Loucy (cell line): ENCODE results near the gene TEX101.

Experiments
- CTCF ChIP-seq: fragments of 200-600 bp; sonication (generic); conservative IDR thresholded peaks from 2 replicates; pipeline ENCODE4 v1.5.1; 2014; ENCODE audit warnings: mild to moderate bottlenecking, antibody characterized with exemption, low read length
- EZH2phosphoT487 ChIP-seq: fragments of 200-600 bp; IDR thresholded peaks from 2 replicates; pipeline ENCODE4 v1.6.1; 2018; ENCODE audit warnings: antibody characterized with exemption, mild to moderate bottlenecking, moderate library complexity, borderline replicate concordance

DNA sequence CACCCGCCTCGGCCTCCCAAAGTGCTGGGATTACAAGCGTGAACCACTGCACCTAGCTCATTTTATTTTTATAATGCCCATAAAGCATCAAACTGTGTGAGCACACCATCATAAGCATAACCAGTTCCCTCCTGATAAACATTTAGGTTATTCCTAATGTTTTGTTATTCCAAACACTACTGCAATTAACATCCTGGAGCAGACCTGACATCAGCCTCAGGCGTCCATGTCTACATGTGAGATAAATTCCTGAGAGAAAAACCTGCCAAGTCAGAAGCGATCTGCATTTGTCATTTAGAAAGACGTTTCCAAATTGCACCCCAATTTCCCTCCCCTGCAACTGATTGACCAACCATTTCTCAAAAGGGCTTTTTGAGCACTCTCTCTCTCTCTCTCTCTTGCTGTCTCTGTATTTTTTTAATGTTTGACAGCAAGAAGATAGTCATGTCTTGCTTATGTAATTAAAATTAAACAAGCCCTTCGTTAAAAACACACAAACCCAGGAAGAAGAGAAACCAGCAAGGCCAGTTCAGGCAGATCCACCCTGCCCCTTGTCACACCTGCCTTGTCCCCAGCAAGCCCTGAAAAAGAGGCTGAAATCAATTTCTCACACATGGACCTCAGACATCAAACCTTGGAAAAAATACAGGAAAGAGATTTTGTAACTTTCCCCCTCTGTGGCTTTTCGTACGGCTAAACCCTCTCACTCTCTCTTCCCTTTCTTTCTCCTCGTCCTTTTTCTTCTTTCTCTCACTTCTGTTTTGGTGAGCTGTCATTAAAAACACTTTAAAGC, 40.8 kb downstream of the TEX101 start:
- TF ChIP-seq CTCF (no peak), EZH2phosphoT487 (no peak)
